Fibroblast of mammary gland (primary cell): ENCODE data around the gene KCNA5.

ENCODE experiments used
- DNase-seq: peaks from one replicate; pipeline ENCODE4 v3.0.0-alpha.2; 2010; ENCODE audit warnings: low read depth
- H3K4me3 ChIP-seq: 2 replicates; pipeline ENCODE4 v1.5.1; 2011; ENCODE audit warnings: low read depth, mild to moderate bottlenecking, low read length, moderate library complexity; ENCODE audit not compliant: control insufficient read depth
- TF ChIP-seq, protein P1 (sequence below): conservative IDR thresholded peaks from 2 replicates; pipeline ENCODE4 v1.5.1; 2011; ENCODE audit warnings: low read depth, low read length, inconsistent platforms; ENCODE audit not compliant: control insufficient read depth, insufficient read depth

Gene KCNA5

GRCh38 chr12:5073853-5074252 lies 30.2 kb downstream of the KCNA5 start:
- TF ChIP-seq, protein P1, sequence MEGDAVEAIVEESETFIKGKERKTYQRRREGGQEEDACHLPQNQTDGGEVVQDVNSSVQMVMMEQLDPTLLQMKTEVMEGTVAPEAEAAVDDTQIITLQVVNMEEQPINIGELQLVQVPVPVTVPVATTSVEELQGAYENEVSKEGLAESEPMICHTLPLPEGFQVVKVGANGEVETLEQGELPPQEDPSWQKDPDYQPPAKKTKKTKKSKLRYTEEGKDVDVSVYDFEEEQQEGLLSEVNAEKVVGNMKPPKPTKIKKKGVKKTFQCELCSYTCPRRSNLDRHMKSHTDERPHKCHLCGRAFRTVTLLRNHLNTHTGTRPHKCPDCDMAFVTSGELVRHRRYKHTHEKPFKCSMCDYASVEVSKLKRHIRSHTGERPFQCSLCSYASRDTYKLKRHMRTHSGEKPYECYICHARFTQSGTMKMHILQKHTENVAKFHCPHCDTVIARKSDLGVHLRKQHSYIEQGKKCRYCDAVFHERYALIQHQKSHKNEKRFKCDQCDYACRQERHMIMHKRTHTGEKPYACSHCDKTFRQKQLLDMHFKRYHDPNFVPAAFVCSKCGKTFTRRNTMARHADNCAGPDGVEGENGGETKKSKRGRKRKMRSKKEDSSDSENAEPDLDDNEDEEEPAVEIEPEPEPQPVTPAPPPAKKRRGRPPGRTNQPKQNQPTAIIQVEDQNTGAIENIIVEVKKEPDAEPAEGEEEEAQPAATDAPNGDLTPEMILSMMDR, result peak; percentile 24

GRCh38 chr12:5076761-5077160 lies 33.1 kb downstream of the KCNA5 start:
- TF ChIP-seq, protein P1, result no peak
- no peak for DNase-seq
- no peak overlapping the region for H3K4me3 ChIP-seq

More at GRCh38 chr12:5073853-5074252, 30.2 kb downstream of the KCNA5 start:
- peak; percentile 4 for DNase-seq
- H3K4me3 ChIP-seq, result no peak overlapping the region

DNA sequence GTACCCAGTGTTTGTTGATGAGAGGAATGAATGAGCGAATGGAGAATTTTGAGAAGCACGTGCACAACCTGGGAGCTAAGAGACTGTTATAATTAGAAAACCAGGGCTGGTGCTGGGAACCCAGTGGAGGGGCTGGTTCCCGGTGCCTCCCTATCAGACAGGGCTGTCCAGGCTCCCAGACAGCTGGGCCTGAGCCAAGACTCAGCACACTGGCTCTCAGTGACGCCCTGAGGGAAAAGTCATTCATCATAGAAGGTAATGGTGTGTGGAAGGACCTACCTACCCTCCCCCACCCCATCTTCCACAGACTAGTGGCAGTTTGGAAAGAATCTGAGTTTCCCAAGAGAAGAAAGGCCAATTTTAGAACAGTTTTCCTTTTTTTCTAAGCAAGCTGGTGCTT lies 34.7 kb downstream of the KCNA5 start:
- no peak for DNase-seq
- H3K4me3 ChIP-seq, result no peak overlapping the region
- TF ChIP-seq, protein P1, result no peak

DNA sequence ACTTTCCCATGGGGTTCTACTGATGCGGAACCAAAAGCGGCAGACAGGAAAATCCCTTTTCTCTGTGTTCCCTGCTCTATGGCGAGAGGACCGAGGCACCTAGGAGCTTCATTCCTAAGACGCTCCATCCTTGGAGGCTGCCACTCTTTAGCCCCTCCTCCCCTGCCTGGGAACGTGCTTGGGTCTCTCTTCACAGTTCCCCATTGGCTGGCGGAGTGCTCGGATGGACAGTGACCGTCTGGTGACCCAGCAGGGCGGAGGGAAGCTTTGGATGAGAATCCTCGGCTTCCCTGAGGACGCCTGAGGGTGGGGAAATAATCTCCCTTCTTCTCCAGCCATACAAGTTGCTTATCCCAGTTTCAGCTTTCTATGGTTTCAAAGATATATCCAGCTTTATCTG lies 37.3 kb downstream of the KCNA5 start:
- no peak for DNase-seq
- H3K4me3 ChIP-seq, result no peak overlapping the region
- TF ChIP-seq, protein P1, result no peak

- no peak overlapping the region for H3K4me3 ChIP-seq
- TF ChIP-seq, protein P1, result peak; percentile 69
- DNase-seq, result peak; percentile 60
These were observed 40.5 kb downstream of the KCNA5 start for GRCh38 chr12:5083955-5084849.

DNA sequence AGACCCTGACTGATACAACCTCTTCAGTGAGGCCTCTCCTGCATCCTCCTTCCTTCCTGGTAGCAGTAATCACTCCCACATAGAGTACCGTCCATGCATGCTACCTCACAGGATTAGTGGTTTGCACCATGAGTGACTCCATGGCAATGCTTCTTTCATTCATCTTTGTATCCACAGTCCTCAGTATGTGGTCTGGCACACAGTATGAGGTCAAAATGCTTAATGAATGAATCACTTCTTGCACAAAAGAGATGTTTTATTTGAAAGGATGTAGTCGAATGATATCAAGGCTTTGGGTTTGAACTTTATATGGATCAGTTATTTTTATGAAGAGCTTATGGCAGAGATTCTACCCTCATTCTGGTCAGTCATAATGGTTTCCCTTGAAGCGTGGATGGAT lies 42.2 kb downstream of the KCNA5 start:
- H3K4me3 ChIP-seq, result no peak overlapping the region
- TF ChIP-seq, protein P1, result no peak
- peak; percentile 75 for DNase-seq
